NCI-H1048 (cell line): Measurements from ENCODE around the gene KLF13.
"Not testable (repeated sequence)": the region's sequence is repeated elsewhere in the genome, so short reads cannot be mapped to it uniquely, and the experiment has no call there.

ENCODE experiments used
- DNase-seq: peaks from one replicate; lab custom pipeline; 2025; lab: John Stamatoyannopoulos, UW

Gene KLF13

DNA sequence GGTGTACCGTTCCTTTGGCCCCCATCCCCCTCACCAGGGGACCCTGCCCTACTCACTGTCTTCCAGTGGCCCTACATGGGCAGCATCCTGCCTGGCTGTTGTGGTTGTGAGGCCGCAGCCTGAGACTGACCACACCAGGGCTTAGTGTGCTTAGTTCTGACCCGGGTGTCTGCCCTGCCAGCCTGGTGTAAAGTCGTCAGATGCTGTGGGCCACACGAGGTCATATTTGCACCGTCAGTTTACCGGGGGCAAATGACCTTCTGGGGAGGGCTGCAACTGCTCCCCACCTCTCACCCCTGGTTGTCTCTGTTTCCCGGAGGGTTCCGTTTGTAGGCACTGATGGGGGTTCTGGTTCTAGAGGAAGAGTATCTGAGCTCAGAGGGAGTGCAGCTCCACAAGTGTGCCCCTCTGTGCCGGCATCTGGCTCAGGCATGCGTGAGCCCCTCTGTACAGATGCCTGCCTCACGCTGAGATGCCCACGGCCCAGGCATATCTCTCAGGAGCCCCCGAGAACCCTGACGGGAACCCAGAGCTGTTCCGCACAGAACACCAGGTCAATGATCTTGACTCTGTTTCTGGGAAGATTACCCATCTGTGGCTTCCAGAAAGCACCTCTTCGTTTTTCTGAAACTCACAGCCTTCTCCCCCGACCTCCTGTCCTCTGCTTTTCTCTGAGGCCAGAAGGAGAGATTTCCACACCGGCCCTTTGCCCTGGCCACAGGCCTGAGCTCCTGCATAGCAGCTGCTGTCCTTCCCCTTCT lies 19.2 kb downstream of the KLF13 start:
- no peak for DNase-seq

GRCh38 chr15:31346367-31347066 lies 19.9 kb downstream of the KLF13 start:
- no peak for DNase-seq

DNA sequence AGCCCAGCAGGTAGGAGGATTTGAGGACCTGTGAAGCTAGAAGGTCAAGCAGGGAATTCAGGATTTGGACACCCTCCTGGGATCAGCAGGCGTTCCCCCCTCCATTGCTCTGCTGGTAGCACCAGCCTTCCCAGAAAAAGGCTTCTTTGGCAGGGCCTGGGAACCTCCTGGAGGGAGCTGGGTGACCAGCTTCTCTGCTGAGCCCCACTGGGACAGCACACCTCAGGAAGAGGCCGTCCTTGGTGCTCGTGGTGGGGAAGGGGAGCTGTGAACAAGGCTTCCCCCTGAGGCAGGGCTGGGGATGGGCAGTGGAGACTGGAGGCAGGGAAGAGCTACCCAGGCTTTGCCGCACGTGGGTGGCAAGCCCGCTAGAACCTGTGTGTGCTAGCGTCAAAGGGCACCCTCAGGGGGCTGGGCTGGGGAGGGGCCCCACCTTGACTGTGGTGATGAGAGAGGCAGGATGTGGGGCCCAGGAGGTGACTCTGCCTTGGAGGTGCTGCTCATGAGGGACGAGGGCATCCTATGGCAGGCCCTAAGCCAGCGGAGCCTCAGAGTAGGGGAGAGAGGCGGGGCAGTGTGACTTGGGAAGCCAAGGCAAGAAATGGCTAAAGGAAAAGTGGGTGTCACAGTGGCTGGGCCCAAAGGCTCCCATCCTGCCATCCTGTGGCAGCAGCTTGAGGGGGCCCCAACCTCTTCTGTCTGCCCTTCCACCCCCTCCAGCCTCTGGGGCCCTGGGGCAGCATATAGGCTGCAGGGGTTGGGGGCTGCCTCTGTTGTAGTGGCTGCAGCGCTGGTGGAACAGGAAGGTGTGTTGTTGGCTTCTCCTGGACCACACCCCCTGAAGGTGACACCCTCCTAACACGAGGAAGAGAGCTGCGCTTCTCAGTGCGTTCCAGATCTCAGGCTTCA lies 20.7 kb downstream of the KLF13 start:
- DNase-seq, result no peak

GRCh38 chr15:31347981-31348803 lies 21.6 kb downstream of the KLF13 start:
- DNase-seq, result no peak

GRCh38 chr15:31349233-31350141 lies 22.9 kb downstream of the KLF13 start:
- no peak for DNase-seq

DNA sequence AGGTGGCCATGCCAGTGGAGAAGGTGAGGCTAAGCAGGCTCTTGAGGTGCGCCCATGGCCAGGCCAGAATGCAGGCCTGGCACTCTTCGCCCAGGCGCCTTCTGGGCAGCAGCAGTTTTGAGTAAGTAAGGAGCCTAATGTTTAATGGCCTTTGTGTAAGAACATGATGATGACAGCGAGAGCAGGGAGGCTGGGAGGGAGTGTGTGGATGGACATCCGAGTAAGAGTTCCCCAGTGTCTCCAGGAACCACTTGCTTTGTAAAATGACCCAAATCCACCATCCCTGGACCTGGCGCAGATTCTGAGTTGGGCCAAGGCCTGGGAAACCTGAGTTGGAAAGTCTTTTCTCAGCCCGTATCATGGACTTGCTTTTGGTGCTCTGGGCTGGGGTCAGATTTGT lies 24.1 kb downstream of the KLF13 start:
- DNase-seq, result no peak

GRCh38 chr15:31352339-31352751 lies 25.7 kb downstream of the KLF13 start:
- no peak for DNase-seq

- no peak for DNase-seq
These were observed 26.5 kb downstream of the KLF13 start for GRCh38 chr15:31352911-31353811.

- no peak for DNase-seq
These were observed 27.3 kb downstream of the KLF13 start for GRCh38 chr15:31353931-31354330.

DNA sequence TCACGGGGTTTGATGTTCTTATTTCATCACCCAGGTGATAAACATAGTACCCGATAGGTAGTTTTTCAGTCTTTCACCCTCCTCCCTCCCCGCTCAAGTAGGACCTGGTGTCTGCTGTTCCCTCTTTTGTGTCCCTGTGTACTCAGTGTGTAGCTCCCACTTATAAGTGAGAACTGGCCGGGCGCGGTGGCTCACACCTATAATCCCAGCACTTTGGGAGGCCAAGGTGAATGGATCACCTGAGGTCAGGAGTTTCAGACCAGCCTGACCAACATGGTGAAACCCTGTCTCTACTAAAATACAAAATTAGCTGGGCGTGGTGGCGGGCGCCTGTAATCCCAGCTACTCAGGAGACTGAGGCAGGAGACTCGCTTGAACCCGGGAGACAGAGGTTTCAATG lies 29.5 kb downstream of the KLF13 start:
- not testable (repeated sequence) for DNase-seq

- no peak for DNase-seq
These were observed 30.5 kb downstream of the KLF13 start for GRCh38 chr15:31357148-31357547.

DNA sequence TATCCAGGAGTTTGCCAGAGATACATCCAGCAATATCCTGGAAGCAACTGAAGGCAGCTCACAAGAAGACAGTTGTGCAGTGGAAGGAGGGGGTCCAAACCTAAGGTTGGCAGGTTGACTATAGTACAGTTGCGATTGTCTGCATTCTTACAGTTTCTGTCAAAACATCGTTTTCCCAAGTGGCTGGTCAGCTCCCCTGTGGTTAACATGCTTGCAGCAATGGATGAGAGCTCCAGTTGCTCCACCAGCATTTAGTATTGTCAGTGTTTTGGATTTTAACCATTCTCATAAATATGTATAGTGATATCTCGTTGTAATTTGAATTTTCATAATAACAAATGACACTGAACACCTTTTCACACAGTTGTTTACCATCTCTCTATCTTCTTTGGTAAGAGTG lies 31.5 kb downstream of the KLF13 start:
- DNase-seq, result no peak

GRCh38 chr15:31358957-31359701 lies 32.5 kb downstream of the KLF13 start:
- no peak for DNase-seq

GRCh38 chr15:31359702-31360111 lies 33.1 kb downstream of the KLF13 start:
- no peak for DNase-seq

DNA sequence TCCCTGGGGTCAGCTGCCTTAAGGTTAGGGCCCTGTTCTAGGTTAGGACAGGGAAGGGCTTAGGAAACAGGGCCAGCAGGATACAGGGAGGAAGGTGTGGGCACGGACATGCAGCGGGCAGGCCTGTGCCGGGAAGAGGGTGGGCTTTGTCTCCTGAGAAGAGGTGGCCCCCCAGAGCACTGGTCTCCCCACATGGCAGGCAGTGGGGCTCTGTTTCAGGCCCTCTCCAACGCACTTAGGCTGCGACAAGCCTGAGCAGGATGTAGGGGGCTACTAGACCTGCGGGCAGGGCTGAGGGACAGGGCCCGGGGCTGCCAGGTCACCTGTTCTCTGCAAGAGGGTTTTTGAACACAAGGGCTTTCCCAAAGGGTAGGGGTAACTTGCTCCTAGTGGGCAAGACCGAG lies 33.5 kb downstream of the KLF13 start:
- DNase-seq, result no peak

DNA sequence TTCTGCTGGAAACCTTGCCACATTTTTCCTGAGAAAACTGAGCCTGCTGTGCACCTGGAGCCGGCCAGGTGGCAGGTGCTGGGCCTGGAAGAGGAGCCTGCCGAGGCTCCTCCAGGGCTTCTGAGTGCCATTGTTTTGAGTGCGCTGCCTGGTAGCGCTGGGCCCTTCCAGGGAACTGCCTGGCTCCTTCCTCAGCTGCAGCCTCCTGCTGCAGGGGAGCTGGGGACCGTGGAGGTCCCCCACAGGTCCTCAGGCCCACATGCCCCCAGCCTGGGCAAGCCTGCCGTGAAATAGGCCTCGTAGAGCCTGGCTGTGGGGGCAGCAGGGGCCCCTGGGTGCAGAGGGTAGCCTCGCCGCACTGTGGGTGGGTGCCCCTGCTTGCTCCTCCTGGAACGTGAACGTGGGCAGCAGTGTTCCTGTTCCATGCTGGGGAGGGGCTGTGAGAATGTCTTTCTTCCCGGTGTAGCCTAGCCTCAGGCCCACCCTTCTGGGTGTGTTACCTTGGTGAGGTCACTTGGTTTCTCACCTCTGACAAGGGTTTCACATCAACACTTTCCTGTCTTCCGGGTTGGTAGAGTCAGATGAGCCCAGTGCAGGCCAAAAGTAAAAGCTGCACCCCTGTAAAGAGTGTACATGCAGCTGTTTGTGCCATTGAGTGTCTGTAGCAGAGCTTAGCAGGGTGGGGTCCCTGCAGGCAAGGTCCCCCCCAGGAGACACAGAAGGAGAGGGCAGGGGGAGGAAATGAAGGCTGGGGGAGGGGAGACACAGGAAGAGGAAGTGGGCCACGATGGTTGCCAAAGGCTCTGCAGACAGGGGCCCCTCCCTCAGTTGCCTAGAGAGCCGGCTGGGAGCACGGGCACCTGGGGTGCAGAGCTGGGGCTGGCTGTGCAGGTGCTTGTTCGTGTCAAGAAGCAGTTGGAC lies 34.5 kb downstream of the KLF13 start:
- no peak for DNase-seq

GRCh38 chr15:31361764-31362515 lies 35.3 kb downstream of the KLF13 start:
- DNase-seq, result no peak
